A375 (cell line): ENCODE results near the gene GALNT1. TPM values are rescaled to one million over a fixed set of nuclear protein-coding genes. Genes with fewer than 3 reads are reported as not detected.

Source experiments
- total RNA-seq: library from RNA; depleted of rRNA; stranded (reverse); fragments of >200 nt; shearing (Covaris generic); gene quantifications from 2 replicates; pipeline ENCODE4 v1.2.3, GENCODE V29; 2014; rRNA removed

The GALNT1 gene
- total RNA-seq, result 21.1 and 27.9 TPM in 2 replicates

GRCh38 chr18:35581546-35581897, at the start of gene GALNT1:
Gene GALNT1, plus strand, starts transcription at chr18:35581740. Its CDS starts 72,923 bp downstream, at chr18:35654663.

Other genes with a start within 250 kb of the GALNT1 start
- gene ZNF24, start 237.3 kb upstream of the GALNT1 start, total RNA-seq, result 21.1 and 24.2 TPM in 2 replicates
- gene ZNF396, start 204.4 kb upstream of the GALNT1 start, total RNA-seq, result 0.72 and 1.4 TPM in 2 replicates
- 5.6 and 9.5 TPM in 2 replicates for gene INO80C, start 83.8 kb upstream of the GALNT1 start, total RNA-seq